Measurements from ENCODE around the gene ALDOC. TPM values are rescaled to one million over a fixed set of nuclear protein-coding genes. Genes with fewer than 3 reads are reported as not detected.

ALDOC gene
- total RNA-seq, 2 experiments from 2014 or later: 46.2 to 62.4 TPM

DNA sequence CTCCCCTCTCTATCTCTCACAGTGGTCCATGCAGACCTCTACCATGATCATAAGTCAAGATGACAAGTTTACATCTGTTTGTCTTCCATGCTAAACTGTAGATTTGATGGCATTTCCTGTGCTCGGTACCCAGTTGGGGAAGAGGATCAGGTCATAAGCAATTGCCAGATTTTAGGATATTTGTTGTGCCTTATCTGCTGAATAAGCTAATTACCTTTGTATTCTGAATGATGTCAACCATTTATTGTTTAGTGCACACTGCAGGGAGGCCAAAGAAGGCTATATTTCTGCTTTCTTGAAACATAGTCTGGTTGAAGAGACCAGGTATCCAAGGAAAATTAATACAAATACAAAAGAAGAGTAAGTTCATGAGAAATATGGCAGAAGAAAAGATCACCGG is 5.8 kb upstream of the ALDOC start:
- no peak overlapping the region for H3K4me2 ChIP-seq (ENCODE audit: low read length)
- no peaks in the 10 kb centered on the region for H3K9me2 ChIP-seq (ENCODE audit: insufficient read depth, low read length)
- no peaks in the 10 kb centered on the region for H3K79me2 ChIP-seq (ENCODE audit: insufficient read depth, low read depth, low read length)
- H3K36me3 ChIP-seq (ENCODE audit: insufficient read depth, low read length): peaks cover 96% of the 10 kb centered on the region
- POLR2A ChIA-PET: no interaction called here
- no peaks in the 10 kb centered on the region for H3K9me3 ChIP-seq (ENCODE audit: low read length)
- intact Hi-C loops (cut with micrococcal nuclease; ENCODE audit: unreplicated experiment): no loop called here
- no peak for TF ChIP-seq EZH2phosphoT487 (IDR thresholded peaks at IDR 0.05; ENCODE audit: borderline replicate concordance, low read depth, low read length)
- TF ChIP-seq, protein P1, sequence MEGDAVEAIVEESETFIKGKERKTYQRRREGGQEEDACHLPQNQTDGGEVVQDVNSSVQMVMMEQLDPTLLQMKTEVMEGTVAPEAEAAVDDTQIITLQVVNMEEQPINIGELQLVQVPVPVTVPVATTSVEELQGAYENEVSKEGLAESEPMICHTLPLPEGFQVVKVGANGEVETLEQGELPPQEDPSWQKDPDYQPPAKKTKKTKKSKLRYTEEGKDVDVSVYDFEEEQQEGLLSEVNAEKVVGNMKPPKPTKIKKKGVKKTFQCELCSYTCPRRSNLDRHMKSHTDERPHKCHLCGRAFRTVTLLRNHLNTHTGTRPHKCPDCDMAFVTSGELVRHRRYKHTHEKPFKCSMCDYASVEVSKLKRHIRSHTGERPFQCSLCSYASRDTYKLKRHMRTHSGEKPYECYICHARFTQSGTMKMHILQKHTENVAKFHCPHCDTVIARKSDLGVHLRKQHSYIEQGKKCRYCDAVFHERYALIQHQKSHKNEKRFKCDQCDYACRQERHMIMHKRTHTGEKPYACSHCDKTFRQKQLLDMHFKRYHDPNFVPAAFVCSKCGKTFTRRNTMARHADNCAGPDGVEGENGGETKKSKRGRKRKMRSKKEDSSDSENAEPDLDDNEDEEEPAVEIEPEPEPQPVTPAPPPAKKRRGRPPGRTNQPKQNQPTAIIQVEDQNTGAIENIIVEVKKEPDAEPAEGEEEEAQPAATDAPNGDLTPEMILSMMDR (conservative IDR thresholded peaks at IDR 0.05; ENCODE audit: low read length): no peak
- DNase-seq (ENCODE audit: low spot score): no peak
- no peaks in the 10 kb centered on the region for H4K20me1 ChIP-seq (ENCODE audit: insufficient read depth, low read length)
- CTCF ChIA-PET (ENCODE audit: unreplicated experiment): no interaction called here
- H2AFZ ChIP-seq (ENCODE audit: low read length): no peak overlapping the region
- no peak overlapping the region for H3K4me3 ChIP-seq (ENCODE audit: low read depth, low read length, poor library complexity, severe bottlenecking)
- H3K27ac ChIP-seq (ENCODE audit: low read depth, low read length, poor library complexity, severe bottlenecking): no peak overlapping the region
- no peaks in the 10 kb centered on the region for H3K4me1 ChIP-seq (ENCODE audit: insufficient read depth, low read length, poor library complexity, severe bottlenecking)
- no TSS peak for BruUV-seq (replicated peaks)

DNA sequence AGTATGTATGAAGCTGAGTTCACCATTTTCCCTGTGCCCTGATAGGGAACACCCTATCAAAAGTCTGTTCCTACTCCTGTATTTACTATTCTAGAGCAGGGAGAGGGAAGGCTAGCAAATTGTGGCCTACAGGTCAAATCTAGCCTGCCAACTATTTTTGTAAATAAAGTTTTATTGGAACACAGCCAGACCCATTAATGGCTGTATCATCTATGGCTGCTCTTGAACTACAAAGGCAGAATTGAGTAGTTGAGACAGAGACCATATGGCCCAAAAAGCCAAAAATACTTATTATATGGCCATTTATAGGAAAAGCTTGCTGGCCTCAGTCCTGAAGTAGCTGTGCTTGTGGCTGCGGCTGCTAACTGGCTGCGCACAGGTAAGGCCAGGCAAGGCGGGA is 4.3 kb upstream of the ALDOC start:
- no peak for DNase-seq (ENCODE audit: low spot score)
- no peak overlapping the region for H3K27ac ChIP-seq (ENCODE audit: low read depth, low read length, poor library complexity, severe bottlenecking)
- H3K9me2 ChIP-seq (ENCODE audit: insufficient read depth, low read length): no peaks in the 10 kb centered on the region
- no peak overlapping the region for H2AFZ ChIP-seq (ENCODE audit: low read length)
- TF ChIP-seq, protein P1 (conservative IDR thresholded peaks at IDR 0.05; ENCODE audit: low read length): no peak
- TF ChIP-seq EZH2phosphoT487 (IDR thresholded peaks at IDR 0.05; ENCODE audit: borderline replicate concordance, low read depth, low read length): no peak
- no peak overlapping the region for H3K4me2 ChIP-seq (ENCODE audit: low read length)
- BruUV-seq (replicated peaks): no TSS peak
- H3K79me2 ChIP-seq (ENCODE audit: insufficient read depth, low read depth, low read length): no peaks in the 10 kb centered on the region
- peaks cover 7% of the 10 kb centered on the region for H3K4me1 ChIP-seq (ENCODE audit: insufficient read depth, low read length, poor library complexity, severe bottlenecking)
- no peak overlapping the region for H3K4me3 ChIP-seq (ENCODE audit: low read depth, low read length, poor library complexity, severe bottlenecking)
- no peaks in the 10 kb centered on the region for H4K20me1 ChIP-seq (ENCODE audit: insufficient read depth, low read length)
- H3K9me3 ChIP-seq (ENCODE audit: low read length): no peaks in the 10 kb centered on the region
- ChIA-PET CTCF (ENCODE audit: unreplicated experiment) (no interaction called here), POLR2A (no interaction called here)
- H3K36me3 ChIP-seq (ENCODE audit: insufficient read depth, low read length): peaks cover 88% of the 10 kb centered on the region
- intact Hi-C loops (cut with micrococcal nuclease; ENCODE audit: unreplicated experiment): no loop called here

DNA sequence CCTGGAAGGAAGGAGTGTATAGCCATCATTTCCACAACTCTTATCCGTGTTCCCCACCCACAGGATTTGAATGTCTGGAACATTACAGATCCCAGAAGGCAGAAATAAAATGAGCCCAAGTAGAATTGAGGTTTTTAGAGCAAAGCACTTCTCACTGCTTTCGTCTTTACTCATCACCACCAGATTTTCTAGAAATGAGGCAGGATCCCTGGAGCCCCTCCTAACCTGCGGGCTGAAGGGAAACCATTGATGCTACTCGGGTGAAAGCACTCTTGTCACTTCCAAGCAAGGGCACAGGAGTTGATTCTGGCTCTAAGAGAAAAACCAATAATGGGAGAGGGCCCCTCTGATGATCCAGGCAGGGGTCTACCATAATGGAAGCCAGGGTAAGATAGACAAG is 2.8 kb upstream of the ALDOC start:
- no peak for TF ChIP-seq EZH2phosphoT487 (IDR thresholded peaks at IDR 0.05; ENCODE audit: borderline replicate concordance, low read depth, low read length)
- TF ChIP-seq, protein P1 (conservative IDR thresholded peaks at IDR 0.05; ENCODE audit: low read length): no peak
- H3K9me2 ChIP-seq (ENCODE audit: insufficient read depth, low read length): no peaks in the 10 kb centered on the region
- no peaks in the 10 kb centered on the region for H4K20me1 ChIP-seq (ENCODE audit: insufficient read depth, low read length)
- BruUV-seq (replicated peaks): no TSS peak
- H3K9me3 ChIP-seq (ENCODE audit: low read length): no peaks in the 10 kb centered on the region
- H3K27ac ChIP-seq (ENCODE audit: low read depth, low read length, poor library complexity, severe bottlenecking): no peak overlapping the region
- ChIA-PET POLR2A (no interaction called here), CTCF (ENCODE audit: unreplicated experiment) (no interaction called here)
- peaks cover 88% of the 10 kb centered on the region for H3K36me3 ChIP-seq (ENCODE audit: insufficient read depth, low read length)
- H3K4me3 ChIP-seq (ENCODE audit: low read depth, low read length, poor library complexity, severe bottlenecking): no peak overlapping the region
- no peaks in the 10 kb centered on the region for H3K79me2 ChIP-seq (ENCODE audit: insufficient read depth, low read depth, low read length)
- H3K4me2 ChIP-seq (ENCODE audit: low read length): no peak overlapping the region
- DNase-seq (ENCODE audit: low spot score): no peak
- intact Hi-C loops (cut with micrococcal nuclease; ENCODE audit: unreplicated experiment): no loop called here
- peaks cover 7% of the 10 kb centered on the region for H3K4me1 ChIP-seq (ENCODE audit: insufficient read depth, low read length, poor library complexity, severe bottlenecking)
- no peak overlapping the region for H2AFZ ChIP-seq (ENCODE audit: low read length)

All from OCI-LY7 (cell line).